Fibroblast of mammary gland (primary cell): ENCODE results near the gene DGCR2.
"Not testable (repeated sequence)": the region's sequence is repeated elsewhere in the genome, so short reads cannot be mapped to it uniquely, and the experiment has no call there.

Experiments
- DNase-seq: peaks from one replicate; pipeline ENCODE4 v3.0.0-alpha.2; 2010; ENCODE audit warnings: low read depth
- H3K4me3 ChIP-seq: 2 replicates; pipeline ENCODE4 v1.5.1; 2011; ENCODE audit warnings: low read depth, mild to moderate bottlenecking, low read length, moderate library complexity; ENCODE audit not compliant: control insufficient read depth
- CTCF ChIP-seq: conservative IDR thresholded peaks from 2 replicates; pipeline ENCODE4 v1.5.1; 2011; ENCODE audit warnings: low read depth, low read length, inconsistent platforms; ENCODE audit not compliant: control insufficient read depth, insufficient read depth

The DGCR2 gene

GRCh38 chr22:18991821-18992442, 130.3 kb downstream of the DGCR2 start:
- no peak for TF ChIP-seq CTCF
- DNase-seq = no peak
- H3K4me3 ChIP-seq = no peak overlapping the region

GRCh38 chr22:18991138-18991432, 131.1 kb downstream of the DGCR2 start:
- H3K4me3 ChIP-seq = no peak overlapping the region
- no peak for TF ChIP-seq CTCF
- no peak for DNase-seq

GRCh38 chr22:18990355-18991137, 131.7 kb downstream of the DGCR2 start:
- DNase-seq = no peak
- no peak overlapping the region for H3K4me3 ChIP-seq
- no peak for TF ChIP-seq CTCF

GRCh38 chr22:18988958-18989357, 133.3 kb downstream of the DGCR2 start:
- no peak for TF ChIP-seq CTCF
- H3K4me3 ChIP-seq = no peak overlapping the region
- no peak for DNase-seq

GRCh38 chr22:18987765-18988164, 134.4 kb downstream of the DGCR2 start:
- peak; percentile 2 for DNase-seq
- no peak overlapping the region for H3K4me3 ChIP-seq
- peak; percentile 32 for TF ChIP-seq CTCF

- H3K4me3 ChIP-seq, DNase-seq: not testable (repeated sequence)
Observed at GRCh38 chr22:18987114-18987513, 135.1 kb downstream of the DGCR2 start.
